ENCODE results near the gene STRAP. TPM values are rescaled to one million over a fixed set of nuclear protein-coding genes. Genes with fewer than 3 reads are reported as not detected.
A peak's percentile ranks its signal among the peaks of the same experiment; 100 is the strongest.
"Not testable (repeated sequence)": the region's sequence is repeated elsewhere in the genome, so short reads cannot be mapped to it uniquely, and the experiment has no call there.

The STRAP gene
- total RNA-seq, 2 experiments from 2014 or later, result 75.5 to 79.8 TPM

DNA sequence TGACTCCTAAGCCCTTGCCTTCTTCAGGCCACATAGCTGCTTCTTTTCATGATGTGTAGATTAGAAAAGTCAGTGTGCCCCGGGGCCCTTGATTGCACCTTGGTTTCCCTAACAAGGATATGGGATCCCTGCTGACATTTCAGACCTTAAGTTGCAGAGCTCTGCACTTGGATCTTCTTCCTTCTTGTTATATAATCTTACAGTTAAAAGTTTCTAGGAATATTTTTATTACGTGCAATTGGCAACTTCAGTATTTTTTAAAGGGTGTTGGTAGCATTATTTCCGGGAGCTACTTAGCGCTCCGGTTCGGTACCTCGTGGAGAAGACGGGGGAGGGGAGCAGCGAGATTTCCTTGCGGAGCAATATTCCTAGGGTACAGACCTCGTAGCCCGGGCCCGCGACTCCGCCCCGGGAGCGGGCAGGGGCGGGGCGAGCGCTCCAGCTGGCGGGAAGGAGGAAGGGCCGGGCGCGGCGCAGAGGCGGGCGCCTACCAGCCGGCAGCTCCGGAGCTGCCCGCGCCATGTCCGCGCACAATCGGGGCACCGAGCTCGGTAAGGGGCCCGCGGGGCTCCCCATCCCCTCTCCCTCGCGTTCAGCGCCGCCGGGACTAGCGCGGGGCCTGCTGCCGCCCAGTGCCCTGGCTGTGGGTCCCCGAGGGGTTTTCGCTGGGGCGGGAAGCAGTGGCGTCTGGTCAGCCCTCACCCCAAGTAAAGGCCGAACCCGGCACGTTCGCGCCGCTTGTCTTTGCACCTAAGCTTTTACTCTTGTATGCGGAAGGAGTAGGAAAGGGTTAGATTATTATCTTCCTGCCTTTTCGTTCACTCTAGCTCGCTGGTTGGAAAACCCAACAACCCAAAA is 28.9 kb downstream of the STRAP start, which contains the start of gene DERA:
Gene DERA (plus strand): TSS at position 469 of the 858 bp plus-strand sequence. CDS start 52 bp downstream, at position 521.
- POLR2A ChIA-PET, result interaction anchor here (1.2 to 2.5 kb wide), 11 partner anchors 10 to 377 kb away, joined by 3 to 39 read pairs (median 5); partner anchors contain the start of genes EPS8 and STRAP
- no peaks in the 10 kb centered on the region for H3K9me3 Mint-ChIP-seq
- DNase-seq, result peak; percentile 60
- no peaks in the 10 kb centered on the region for H3K27me3 Mint-ChIP-seq
- H3K4me3 Mint-ChIP-seq, result peak within 1 kb of the TSS; percentile 80
- peak within 1 kb of the TSS; percentile 61 for H3K27ac Mint-ChIP-seq
- peaks cover 20% of the 10 kb centered on the region for H3K4me1 Mint-ChIP-seq
- CTCF ChIA-PET, result interaction anchor here (0.6 to 2.7 kb wide), 10 partner anchors 9 to 378 kb away, joined by 3 to 41 read pairs (median 5); no protein-coding TSS in a partner anchor
- H3K36me3 Mint-ChIP-seq (ENCODE audit: low read depth), result no peaks in the 10 kb centered on the region

DNA sequence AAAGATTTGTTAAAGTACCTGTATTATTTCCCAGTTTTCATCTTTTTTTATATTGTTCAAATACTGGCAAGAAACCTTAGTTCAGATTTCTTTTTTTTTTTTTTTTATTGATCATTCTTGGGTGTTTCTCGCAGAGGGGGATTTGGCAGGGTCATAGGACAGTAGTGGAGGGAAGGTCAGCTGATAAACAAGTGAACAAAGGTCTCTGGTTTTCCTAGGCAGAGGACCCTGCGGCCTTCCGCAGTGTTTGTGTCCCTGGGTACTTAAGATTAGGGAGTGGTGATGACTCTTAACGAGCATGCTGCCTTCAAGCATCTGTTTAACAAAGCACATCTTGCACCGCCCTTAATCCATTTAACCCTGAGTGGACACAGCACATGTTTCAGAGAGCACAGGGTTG is 29.7 kb downstream of the STRAP start:
- CTCF ChIA-PET, result interaction anchor here (0.9 to 2.7 kb wide), 4 partner anchors 13 to 327 kb away, joined by 3 to 41 read pairs (median 10); no protein-coding TSS in a partner anchor
- not testable (repeated sequence) for H3K27me3 Mint-ChIP-seq; H3K9me3 Mint-ChIP-seq; H3K36me3 Mint-ChIP-seq (ENCODE audit: low read depth); DNase-seq
- peak overlapping the region; percentile 80 for H3K4me3 Mint-ChIP-seq
- H3K4me1 Mint-ChIP-seq, result peaks cover 20% of the 10 kb centered on the region
- peak overlapping the region; percentile 61 for H3K27ac Mint-ChIP-seq
- POLR2A ChIA-PET, result interaction anchor here (1.7 to 2.5 kb wide), 4 partner anchors 11 to 123 kb away, joined by 5 to 39 read pairs (median 8); partner anchors contain the start of genes EPS8 and STRAP

DNA sequence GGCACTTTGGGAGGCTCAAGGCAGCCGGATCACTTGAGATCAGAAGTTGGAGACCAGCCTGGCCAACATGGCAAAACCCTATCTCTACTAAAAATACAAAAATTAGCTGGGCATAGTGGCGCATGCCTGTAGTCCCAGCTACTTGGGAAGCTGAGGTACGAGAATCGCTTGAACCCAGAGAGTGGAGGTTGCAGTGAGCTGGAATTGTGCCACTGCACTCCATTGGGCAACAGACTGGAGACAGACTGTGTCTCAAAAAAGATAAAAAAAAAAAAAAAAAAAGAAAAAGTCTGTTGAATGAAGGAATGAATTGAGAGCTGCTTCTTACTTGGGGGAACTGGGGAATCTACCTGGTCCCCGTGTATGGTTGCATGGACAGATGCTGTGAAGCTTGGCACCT is 31.9 kb downstream of the STRAP start:
- H3K27me3 Mint-ChIP-seq; H3K4me3 Mint-ChIP-seq; POLR2A ChIA-PET; H3K9me3 Mint-ChIP-seq; DNase-seq; CTCF ChIA-PET; H3K36me3 Mint-ChIP-seq (ENCODE audit: low read depth); H3K27ac Mint-ChIP-seq: not testable (repeated sequence)
- peaks cover 20% of the 10 kb centered on the region for H3K4me1 Mint-ChIP-seq

DNA sequence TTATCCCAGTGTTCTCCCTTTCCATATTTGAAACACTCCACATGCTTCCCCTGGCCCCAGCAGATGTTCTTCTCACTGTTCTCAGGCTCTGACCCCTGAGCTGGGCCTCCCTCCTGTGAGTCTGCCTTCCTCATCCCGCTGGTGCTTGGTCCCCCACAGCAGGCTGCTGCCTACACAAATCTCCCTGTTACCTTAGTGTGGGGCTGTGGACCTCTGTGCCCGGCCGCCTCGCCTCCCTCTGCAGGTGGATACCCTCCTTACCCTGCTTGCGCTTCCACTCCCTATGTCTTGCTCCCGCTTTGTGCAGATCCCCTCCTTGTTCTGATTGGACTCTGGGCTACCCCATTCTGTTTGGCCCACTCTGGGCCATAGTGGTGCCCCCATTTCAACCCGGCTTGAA is 35.9 kb downstream of the STRAP start:
- Mint-ChIP-seq H3K9me3 (no peaks in the 10 kb centered on the region), H3K27ac (no peak overlapping the region)
- CTCF ChIA-PET, result no interaction called here

DNA sequence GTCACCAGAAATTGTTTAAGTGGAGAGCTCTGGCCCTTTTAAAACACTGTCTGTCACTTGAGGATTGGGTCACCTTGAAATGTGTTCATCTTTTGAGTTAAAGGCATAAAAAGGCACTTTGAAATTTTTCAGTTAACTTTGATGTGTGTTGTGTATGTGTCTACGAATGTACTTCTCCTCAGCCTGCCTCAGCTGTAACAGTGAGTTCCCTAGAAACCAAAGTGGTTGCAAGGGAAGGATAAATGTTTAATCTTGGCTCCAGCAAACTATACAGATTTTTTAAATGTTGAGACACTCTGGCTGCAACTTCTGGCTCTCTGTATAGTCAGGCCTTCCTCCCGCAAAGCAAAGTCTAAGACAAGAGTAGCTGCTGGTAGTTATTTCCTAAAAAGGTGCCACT is 37.2 kb downstream of the STRAP start:
- no peak for DNase-seq
- no peaks in the 10 kb centered on the region for H3K4me1 Mint-ChIP-seq
- ChIA-PET POLR2A (no interaction called here), CTCF (no interaction called here)
- H3K27me3 Mint-ChIP-seq, result no peaks in the 10 kb centered on the region
- no peak overlapping the region for H3K4me3 Mint-ChIP-seq
- H3K9me3 Mint-ChIP-seq, result no peaks in the 10 kb centered on the region
- no peak overlapping the region for H3K27ac Mint-ChIP-seq
- H3K36me3 Mint-ChIP-seq (ENCODE audit: low read depth), result peaks cover 6% of the 10 kb centered on the region

More for the DNA sequence above, 35.9 kb downstream of the STRAP start:
- Mint-ChIP-seq H3K4me1 (no peaks in the 10 kb centered on the region), H3K4me3 (no peak overlapping the region), H3K36me3 (ENCODE audit: low read depth) (peaks cover 6% of the 10 kb centered on the region), H3K27me3 (no peaks in the 10 kb centered on the region)
- no peak for DNase-seq
- POLR2A ChIA-PET, result no interaction called here

DNA sequence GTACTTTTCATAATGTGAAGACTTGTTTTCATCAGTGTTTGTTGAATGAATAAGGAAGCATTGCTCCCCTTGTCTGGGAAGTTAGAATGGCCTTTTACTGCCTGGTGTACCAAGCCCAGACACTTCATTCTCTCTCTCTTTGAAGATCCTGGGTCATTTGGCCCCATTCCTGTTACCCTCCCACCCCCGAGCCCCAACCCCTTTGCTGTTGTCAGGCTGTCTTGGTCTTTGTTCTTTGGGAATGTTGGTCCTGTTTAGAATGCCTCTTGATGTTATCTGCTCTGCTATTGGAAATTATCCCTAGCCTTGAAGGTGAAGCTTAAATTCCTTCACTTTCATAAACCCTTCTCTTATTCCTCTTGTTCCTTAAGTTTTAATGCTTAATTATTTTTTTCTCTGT is 42.8 kb downstream of the STRAP start:
- CTCF ChIA-PET, result no interaction called here
- no peak overlapping the region for H3K27ac Mint-ChIP-seq
- H3K36me3 Mint-ChIP-seq (ENCODE audit: low read depth), result no peaks in the 10 kb centered on the region
- H3K4me1 Mint-ChIP-seq, result no peaks in the 10 kb centered on the region
- DNase-seq, result no peak
- POLR2A ChIA-PET, result no interaction called here
- H3K4me3 Mint-ChIP-seq, result no peak overlapping the region
- H3K9me3 Mint-ChIP-seq, result no peaks in the 10 kb centered on the region
- H3K27me3 Mint-ChIP-seq, result no peaks in the 10 kb centered on the region

DNA sequence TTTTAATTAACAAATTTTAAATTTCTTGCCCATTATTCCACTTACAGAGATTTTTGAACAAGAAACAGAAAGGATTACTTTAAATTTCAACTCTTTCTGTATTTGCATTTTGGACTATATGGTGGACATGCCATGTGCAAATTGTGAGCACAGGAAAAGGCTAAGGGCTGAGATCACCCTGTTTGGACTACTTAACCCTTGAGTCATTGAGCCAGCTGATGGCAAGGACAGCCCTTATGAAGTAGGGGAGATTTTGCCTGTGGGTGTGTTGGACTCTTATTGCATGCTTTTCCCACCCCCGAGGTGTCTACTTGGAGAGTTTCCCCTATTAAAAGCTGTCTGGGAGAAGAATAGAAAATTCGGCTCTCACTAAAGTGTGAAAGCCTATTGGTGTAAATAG is 46.2 kb downstream of the STRAP start:
- H3K27me3 Mint-ChIP-seq, result no peaks in the 10 kb centered on the region
- no peak for DNase-seq
- no peak overlapping the region for H3K4me3 Mint-ChIP-seq
- ChIA-PET CTCF (no interaction called here), POLR2A (no interaction called here)
- H3K9me3 Mint-ChIP-seq, result peaks cover 4% of the 10 kb centered on the region
- no peak overlapping the region for H3K27ac Mint-ChIP-seq
- H3K4me1 Mint-ChIP-seq, result peaks cover 2% of the 10 kb centered on the region
- H3K36me3 Mint-ChIP-seq (ENCODE audit: low read depth), result peaks cover 5% of the 10 kb centered on the region

DNA sequence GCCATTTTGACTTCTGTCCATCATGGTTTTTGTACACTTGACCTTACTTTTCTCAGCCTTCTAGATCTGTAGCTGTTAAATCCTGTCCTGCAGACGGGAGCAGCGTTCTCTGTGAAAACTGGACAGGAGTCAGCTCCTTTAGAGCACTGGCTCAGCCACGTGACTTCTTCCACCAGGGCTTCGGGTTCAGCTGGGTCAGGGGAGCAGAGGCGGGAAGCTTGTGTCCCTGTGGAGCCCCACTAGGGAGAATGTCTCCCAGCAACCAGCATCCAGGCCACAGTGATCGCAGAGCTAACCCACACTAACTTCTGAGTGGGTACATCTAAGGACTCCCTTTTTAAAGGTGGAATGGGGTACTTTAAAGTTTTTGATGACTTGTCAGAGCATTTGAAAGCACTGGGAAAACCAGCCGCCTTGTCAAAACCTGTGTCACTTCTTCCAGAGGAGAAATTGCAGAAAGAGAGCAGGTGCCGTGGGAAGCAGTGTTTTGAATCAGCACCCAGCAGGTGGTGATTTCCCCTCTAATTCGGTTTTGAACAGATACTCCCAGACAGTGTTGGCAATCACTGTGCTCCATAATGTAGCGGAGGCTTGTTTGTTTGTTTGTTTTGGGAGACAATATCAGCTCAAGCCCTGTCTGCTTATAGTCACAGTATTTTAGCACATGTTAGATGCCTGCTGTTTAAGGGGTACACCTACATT is 46.8 kb downstream of the STRAP start:
- no peak overlapping the region for H3K4me3 Mint-ChIP-seq
- CTCF ChIA-PET, result no interaction called here
- H3K4me1 Mint-ChIP-seq, result peaks cover 2% of the 10 kb centered on the region
- POLR2A ChIA-PET, result no interaction called here
- H3K27me3 Mint-ChIP-seq, result no peaks in the 10 kb centered on the region
- no peak overlapping the region for H3K27ac Mint-ChIP-seq
- peaks cover 4% of the 10 kb centered on the region for H3K9me3 Mint-ChIP-seq
- peaks cover 9% of the 10 kb centered on the region for H3K36me3 Mint-ChIP-seq (ENCODE audit: low read depth)
- no peak for DNase-seq

DNA sequence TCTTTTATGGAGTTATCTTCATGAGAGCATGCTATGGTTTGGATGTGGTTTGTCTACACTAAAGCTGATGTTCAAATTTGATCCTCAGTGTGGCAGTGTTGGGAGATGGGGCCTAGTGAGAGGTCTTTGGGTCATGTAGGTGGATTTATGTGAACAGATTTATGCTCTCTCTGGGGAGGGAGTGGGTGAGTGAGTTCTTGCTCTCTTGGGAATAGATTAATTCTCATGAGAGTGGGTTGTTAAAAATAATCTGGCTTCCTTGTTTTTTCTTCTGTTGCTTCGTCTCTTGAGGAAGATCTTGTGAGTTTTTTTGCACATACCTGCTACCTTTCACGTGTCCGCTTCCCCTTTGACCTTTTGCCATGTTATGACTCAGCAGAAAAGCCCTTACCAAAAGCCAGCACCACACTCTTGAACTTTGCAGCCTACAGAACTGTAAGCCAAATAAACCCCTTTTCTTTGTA is 49.4 kb downstream of the STRAP start:
- DNase-seq, result no peak
- Mint-ChIP-seq H3K9me3 (peaks cover 4% of the 10 kb centered on the region), H3K36me3 (ENCODE audit: low read depth) (peaks cover 9% of the 10 kb centered on the region), H3K4me3 (no peak overlapping the region), H3K27ac (no peak overlapping the region), H3K27me3 (no peaks in the 10 kb centered on the region), H3K4me1 (peaks cover 2% of the 10 kb centered on the region)
- ChIA-PET POLR2A (no interaction called here), CTCF (no interaction called here)

DNA sequence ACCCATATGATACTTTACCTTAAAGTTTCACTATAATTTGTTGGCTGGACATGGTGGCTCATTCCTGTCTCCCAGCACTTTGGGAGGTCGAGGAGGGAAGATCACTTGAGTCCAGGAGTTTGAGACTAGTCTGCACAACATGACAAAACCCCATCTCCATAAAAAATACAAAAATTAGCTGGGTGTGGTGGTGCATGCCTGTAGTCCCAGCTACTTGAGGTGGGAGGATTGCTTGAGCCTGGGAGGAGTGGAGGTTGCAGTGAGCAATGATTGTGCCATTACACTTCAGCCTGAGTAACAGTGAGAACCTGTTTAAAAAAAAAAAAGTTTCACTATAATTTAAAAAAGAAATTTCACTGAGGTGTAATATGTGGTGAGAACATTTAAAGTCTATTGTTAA is 50.1 kb downstream of the STRAP start:
- no peak overlapping the region for H3K27ac Mint-ChIP-seq
- H3K36me3 Mint-ChIP-seq (ENCODE audit: low read depth), result peaks cover 9% of the 10 kb centered on the region
- H3K4me1 Mint-ChIP-seq, result peaks cover 2% of the 10 kb centered on the region
- H3K4me3 Mint-ChIP-seq, result no peak overlapping the region
- peaks cover 4% of the 10 kb centered on the region for H3K9me3 Mint-ChIP-seq
- CTCF ChIA-PET, result no interaction called here
- no peaks in the 10 kb centered on the region for H3K27me3 Mint-ChIP-seq
- DNase-seq, result no peak
- POLR2A ChIA-PET, result no interaction called here

DNA sequence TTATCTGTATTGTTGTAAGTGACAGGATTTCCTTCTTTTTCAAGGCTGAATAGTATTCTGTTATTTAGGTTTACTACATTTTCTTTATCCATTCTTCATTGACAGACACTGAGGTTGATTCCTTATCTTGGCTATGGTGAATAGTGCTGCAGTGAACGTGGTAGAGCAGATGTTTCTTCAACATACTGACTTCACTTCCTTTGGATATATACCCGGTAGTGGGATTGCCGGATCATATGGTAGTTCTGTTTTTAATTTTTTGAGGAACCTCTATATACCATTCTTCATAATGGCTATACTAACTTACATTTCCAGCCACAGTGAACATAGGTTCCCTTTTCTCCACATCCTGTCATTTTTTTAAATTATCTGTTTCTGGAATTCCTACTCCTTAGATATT is 50.8 kb downstream of the STRAP start:
- Mint-ChIP-seq H3K36me3 (ENCODE audit: low read depth) (peaks cover 15% of the 10 kb centered on the region), H3K4me3 (no peak overlapping the region), H3K27ac (no peak overlapping the region), H3K9me3 (peaks cover 7% of the 10 kb centered on the region), H3K4me1 (peaks cover 2% of the 10 kb centered on the region), H3K27me3 (no peaks in the 10 kb centered on the region)
- CTCF ChIA-PET, result no interaction called here
- POLR2A ChIA-PET, result no interaction called here
- DNase-seq, result no peak

DNA sequence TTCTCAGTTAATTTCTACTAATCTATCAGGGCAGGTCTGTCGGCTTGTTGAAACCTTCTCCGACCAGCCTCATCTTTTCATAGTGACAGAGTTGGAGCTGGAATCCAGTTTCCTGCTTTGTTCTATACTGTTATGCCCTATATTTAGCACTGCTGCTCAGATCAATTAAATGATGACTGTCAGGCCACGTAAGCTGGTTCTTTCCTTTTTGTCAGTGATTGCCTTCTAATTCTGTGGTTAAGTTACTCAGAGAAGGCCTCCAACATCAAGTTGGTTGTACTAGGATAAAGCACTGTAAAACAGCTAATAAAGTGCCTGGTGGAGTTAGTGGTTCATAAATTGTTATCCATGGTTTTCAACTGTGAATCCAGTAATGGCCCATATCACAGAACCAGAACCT is 51.6 kb downstream of the STRAP start:
- ChIA-PET POLR2A (no interaction called here), CTCF (no interaction called here)
- DNase-seq, result no peak
- Mint-ChIP-seq H3K4me1 (peaks cover 2% of the 10 kb centered on the region), H3K4me3 (no peak overlapping the region), H3K27me3 (no peaks in the 10 kb centered on the region), H3K27ac (no peak overlapping the region), H3K9me3 (peaks cover 7% of the 10 kb centered on the region), H3K36me3 (ENCODE audit: low read depth) (peaks cover 18% of the 10 kb centered on the region)

DNA sequence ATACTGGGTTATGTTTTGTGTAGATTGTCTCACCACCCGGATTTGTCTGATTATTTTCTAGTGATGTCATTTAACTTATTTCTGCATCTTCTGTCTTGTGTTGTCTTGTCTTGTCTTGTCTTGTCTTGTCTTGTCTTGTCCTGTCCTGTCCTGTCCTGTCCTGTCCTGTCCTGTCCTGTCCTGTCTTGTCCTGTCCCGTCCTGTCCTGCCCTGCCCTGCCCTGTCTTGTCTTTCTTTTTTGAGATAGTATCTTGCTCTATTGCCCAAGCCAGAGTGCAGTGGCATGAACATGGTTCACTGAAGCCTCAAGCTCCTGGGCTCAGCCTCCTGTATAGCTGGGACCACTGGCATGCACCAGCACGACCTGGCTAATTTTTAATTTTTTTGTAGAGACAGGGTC is 54.6 kb downstream of the STRAP start:
- POLR2A ChIA-PET, result no interaction called here
- Mint-ChIP-seq H3K4me1 (no peaks in the 10 kb centered on the region), H3K27me3 (no peaks in the 10 kb centered on the region), H3K36me3 (ENCODE audit: low read depth) (peaks cover 18% of the 10 kb centered on the region), H3K27ac (no peak overlapping the region), H3K9me3 (peaks cover 11% of the 10 kb centered on the region), H3K4me3 (no peak overlapping the region)
- CTCF ChIA-PET, result no interaction called here
- DNase-seq, result no peak
